Tibial nerve (tissue), 4 donors: Measurements from ENCODE around the gene CFL1. TPM values are rescaled to one million over a fixed set of nuclear protein-coding genes. Genes with fewer than 3 reads are reported as not detected.
A peak's percentile ranks its signal among the peaks of the same experiment; 100 is the strongest.

Source experiments
- DNase-seq, 2 donors: peaks; one replicate each; pipeline ENCODE4 v3.0.0-alpha.2; 2019; ENCODE audit warnings: low spot score in 2 of 2
- H3K27ac ChIP-seq, 4 donors: fragments of 200-600 bp; sonication (generic) in 3 of 4; one replicate each; pipeline ENCODE4 v1.5.1; 2017 to 2019; ENCODE audit warnings: mild to moderate bottlenecking in 1 of 4
- H3K27me3 ChIP-seq, 2 donors: fragments of 200-600 bp; sonication (generic) in 1 of 2; one replicate each; pipeline versions ENCODE4 v1.5.1 to v1.6.0; 2017 to 2019
- H3K36me3 ChIP-seq, 3 donors: fragments of 200-600 bp; sonication (generic); one replicate each; pipeline ENCODE4 v1.5.1; 2018 to 2019
- H3K4me1 ChIP-seq, 4 donors: fragments of 200-600 bp; sonication (generic) in 3 of 4; one replicate each; pipeline ENCODE4 v1.5.1; 2017 to 2019
- H3K4me3 ChIP-seq, 4 donors: fragments of 200-600 bp; sonication (generic) in 3 of 4; one replicate each; pipeline ENCODE4 v1.5.1; 2017 to 2019; ENCODE audit warnings: mild to moderate bottlenecking in 1 of 4, moderate library complexity in 1 of 4
- H3K9me3 ChIP-seq, 4 donors: fragments of 200-600 bp; sonication (generic) in 3 of 4; one replicate each; pipeline ENCODE4 v1.5.1; 2017 to 2019
- EP300 ChIP-seq, 2 donors: sonication (generic); formaldehyde crosslinking; IDR thresholded peaks; one replicate each; pipeline ENCODE4 v1.6.1; 2017; ENCODE audit warnings: antibody characterized with exemption in 2 of 2, mild to moderate bottlenecking in 1 of 2
- POLR2A ChIP-seq, 2 donors: fragments of 450-650 bp; IDR thresholded peaks; one replicate each; pipeline ENCODE4 v1.6.1; 2017; ENCODE audit warnings: antibody characterized with exemption in 2 of 2, mild to moderate bottlenecking in 2 of 2, moderate library complexity in 2 of 2
- WGBS, 2 donors: methylation state at CpG; one replicate each; pipeline ENCODE4 v1.1.5; 2018; 5-methylcytosine and 5-hydroxymethylcytosine counted together
- total RNA-seq, 4 donors: library from RNA; depleted of rRNA; stranded (reverse); fragments of >200 nt; gene quantifications; one replicate each; pipeline ENCODE4 v1.1.0, GENCODE V29; 2016
- TF ChIP-seq, protein P1 (sequence below), 5 experiments: fragments of 200-600 bp in 3 of 5; fragments of 450-650 bp in 2 of 5; sonication (generic) in 3 of 5; IDR thresholded peaks; one replicate each; pipeline ENCODE4 v1.5.1; 2016 to 2019; ENCODE audit warnings: antibody characterized with exemption in 5 of 5, mild to moderate bottlenecking in 3 of 5, moderate library complexity in 2 of 5

CFL1 gene
- total RNA-seq, 4 donors from 2014 or later: 461 to 881 (median 580) TPM

DNA sequence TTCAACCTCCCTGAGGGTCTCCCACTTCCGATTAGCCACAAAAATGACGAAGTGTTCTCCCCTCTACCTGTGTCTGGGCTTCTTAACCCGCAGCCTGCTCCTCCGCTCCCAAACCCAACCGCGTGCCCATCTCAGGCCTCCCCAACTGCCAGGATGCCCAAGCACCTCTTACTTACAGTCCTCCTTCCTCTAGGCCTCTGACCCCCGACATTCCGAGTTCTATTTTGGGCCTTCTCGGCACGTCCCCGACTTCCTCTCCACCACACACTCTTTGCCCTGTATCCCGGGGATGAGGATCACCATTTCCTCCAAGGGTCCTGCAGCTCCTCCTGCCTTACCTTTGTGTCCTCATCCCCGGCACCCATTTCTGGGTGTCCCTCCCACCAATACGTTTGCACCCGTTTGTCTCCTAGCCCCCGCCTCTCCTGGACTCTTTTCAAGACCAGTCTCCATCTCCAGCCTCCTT is 1.9 kb upstream of the CFL1 start:
- peak overlapping the region; percentile 69 to 91 (median 88) for H3K4me3 ChIP-seq
- peak overlapping the region; percentile 96 to 99 (median 98) for H3K27ac ChIP-seq
- peaks cover 0 to 48% (median 28%) of the 10 kb centered on the region in 3 donors for H3K36me3 ChIP-seq
- no peaks in the 10 kb centered on the region for H3K27me3 ChIP-seq
- H3K4me1 ChIP-seq: peaks cover 0 to 59% (median 24%) of the 10 kb centered on the region in 4 donors
- WGBS, 2 donors: 1 to 2% methylated on average over 16 of the region's 16 CpGs
- no peak for DNase-seq
- TF ChIP-seq POLR2A (IDR thresholded peaks at IDR 0.05): no peak
- no peak for TF ChIP-seq EP300 (IDR thresholded peaks at IDR 0.05)
- TF ChIP-seq, protein P1, sequence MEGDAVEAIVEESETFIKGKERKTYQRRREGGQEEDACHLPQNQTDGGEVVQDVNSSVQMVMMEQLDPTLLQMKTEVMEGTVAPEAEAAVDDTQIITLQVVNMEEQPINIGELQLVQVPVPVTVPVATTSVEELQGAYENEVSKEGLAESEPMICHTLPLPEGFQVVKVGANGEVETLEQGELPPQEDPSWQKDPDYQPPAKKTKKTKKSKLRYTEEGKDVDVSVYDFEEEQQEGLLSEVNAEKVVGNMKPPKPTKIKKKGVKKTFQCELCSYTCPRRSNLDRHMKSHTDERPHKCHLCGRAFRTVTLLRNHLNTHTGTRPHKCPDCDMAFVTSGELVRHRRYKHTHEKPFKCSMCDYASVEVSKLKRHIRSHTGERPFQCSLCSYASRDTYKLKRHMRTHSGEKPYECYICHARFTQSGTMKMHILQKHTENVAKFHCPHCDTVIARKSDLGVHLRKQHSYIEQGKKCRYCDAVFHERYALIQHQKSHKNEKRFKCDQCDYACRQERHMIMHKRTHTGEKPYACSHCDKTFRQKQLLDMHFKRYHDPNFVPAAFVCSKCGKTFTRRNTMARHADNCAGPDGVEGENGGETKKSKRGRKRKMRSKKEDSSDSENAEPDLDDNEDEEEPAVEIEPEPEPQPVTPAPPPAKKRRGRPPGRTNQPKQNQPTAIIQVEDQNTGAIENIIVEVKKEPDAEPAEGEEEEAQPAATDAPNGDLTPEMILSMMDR (IDR thresholded peaks at IDR 0.05): no peak
- H3K9me3 ChIP-seq: no peaks in the 10 kb centered on the region

DNA sequence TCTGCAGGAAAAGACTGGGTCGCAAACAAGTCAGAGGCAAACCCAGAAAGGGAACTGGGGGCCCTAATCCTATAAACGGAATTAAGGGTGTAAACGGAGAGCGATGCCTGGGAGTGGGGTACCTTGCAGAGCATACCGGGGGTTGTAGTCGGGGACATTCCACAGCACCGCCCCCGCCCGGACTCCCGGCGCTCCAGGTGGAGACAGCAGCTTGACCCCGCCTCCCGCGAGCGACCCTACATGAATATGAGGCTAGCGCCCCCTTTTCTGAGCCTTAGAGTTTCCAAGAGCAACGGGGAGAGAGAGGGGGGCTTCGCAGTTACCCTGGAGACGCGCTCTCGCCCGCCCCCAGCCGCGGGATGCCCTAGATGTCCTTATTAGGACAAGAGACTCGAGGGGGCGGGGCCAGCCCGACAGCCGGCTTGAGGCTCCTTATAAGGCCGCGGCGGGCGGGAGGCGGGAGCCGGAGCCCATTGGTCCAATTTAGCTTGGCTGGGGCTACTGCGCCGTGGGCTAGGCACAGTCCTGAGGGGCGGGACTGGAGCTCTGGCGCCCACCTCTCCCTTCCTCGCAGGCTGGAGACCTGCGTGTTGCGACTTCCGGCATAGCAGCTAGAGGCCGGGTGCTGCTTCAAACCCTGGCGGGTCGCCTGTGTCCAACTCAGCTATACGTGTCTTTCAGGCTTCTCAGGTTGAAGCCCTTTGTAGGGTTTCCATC is 1.3 kb upstream of the CFL1 start:
- Histone ChIP-seq H3K4me3 (peak overlapping the region; percentile 69 to 91 (median 88)), H3K4me1 (peaks cover 0 to 65% (median 24%) of the 10 kb centered on the region in 4 donors), H3K27me3 (no peaks in the 10 kb centered on the region), H3K27ac (peak overlapping the region; percentile 96 to 99 (median 98)), H3K9me3 (no peaks in the 10 kb centered on the region), H3K36me3 (peaks cover 0 to 48% (median 26%) of the 10 kb centered on the region in 3 donors)
- TF ChIP-seq, protein P1 (IDR thresholded peaks at IDR 0.05): peak in 4 of 5 experiments; percentile 4 to 38 (median 18)
- TF ChIP-seq POLR2A (IDR thresholded peaks at IDR 0.05): peak in 1 of 2 donors; percentile 96
- peak; percentile 53 to 98 for TF ChIP-seq EP300 (IDR thresholded peaks at IDR 0.05)
- WGBS, 2 donors: 0 to 1% methylated on average over 21 to 32 of the region's 46 CpGs
- DNase-seq: peak; percentile 98 to 99

DNA sequence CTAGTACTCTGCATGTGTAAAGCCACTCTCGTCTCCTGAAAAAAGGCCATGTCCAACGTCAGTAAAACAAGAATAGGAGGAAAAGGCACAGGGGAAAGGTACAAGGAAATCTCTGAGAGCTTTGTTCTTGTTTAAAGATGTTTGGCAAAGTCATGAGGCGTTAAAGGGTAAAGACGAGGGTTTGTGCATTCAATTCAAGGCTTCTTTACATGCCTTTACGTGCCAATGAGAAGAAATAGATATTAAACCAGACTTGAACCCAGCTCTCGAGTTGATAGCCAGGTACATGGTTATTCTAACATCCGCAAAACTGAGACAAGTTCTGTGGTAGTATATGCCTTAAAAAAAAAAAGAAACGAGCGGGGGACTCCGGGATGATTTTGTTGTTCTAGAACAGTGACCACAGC is 704 bp upstream of the CFL1 start:
- Histone ChIP-seq H3K4me1 (peaks cover 0 to 69% (median 24%) of the 10 kb centered on the region in 4 donors), H3K4me3 (peak overlapping the region; percentile 69 to 91 (median 88)), H3K27ac (peak overlapping the region; percentile 96 to 99 (median 98)), H3K9me3 (no peaks in the 10 kb centered on the region), H3K36me3 (peaks cover 1 to 48% (median 24%) of the 10 kb centered on the region in 3 donors), H3K27me3 (no peaks in the 10 kb centered on the region)
- DNase-seq: no peak
- WGBS, 2 donors: 0 to 1% methylated on average over 10 of the region's 10 CpGs
- TF ChIP-seq EP300 (IDR thresholded peaks at IDR 0.05) (no peak), POLR2A (IDR thresholded peaks at IDR 0.05) (no peak)
- TF ChIP-seq, protein P1 (IDR thresholded peaks at IDR 0.05): no peak

DNA sequence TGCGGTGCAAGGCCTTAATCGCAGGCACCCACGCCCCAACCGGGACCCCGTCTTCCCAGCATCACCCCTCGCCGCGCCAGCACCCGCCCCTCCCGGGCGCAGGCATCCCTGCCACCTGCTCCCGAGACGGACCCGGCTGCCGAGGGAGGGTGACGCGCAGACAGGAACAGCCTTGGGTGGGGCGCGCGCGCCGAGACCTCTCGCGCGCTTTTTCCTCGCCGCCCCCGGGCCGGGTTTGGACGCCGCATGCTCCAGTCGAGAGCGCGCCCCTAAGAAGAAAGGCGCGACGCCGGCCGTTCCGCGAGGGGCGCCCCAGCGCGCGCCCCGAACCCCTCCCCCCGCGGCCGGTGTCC is 504 bp downstream of the CFL1 start:
- H3K4me1 ChIP-seq: peaks cover 0 to 59% (median 24%) of the 10 kb centered on the region in 4 donors
- no peak for DNase-seq
- WGBS, 2 donors: 0% methylated on average over 25 to 35 of the region's 49 CpGs

More for the DNA sequence above, 504 bp downstream of the CFL1 start:
- TF ChIP-seq EP300 (IDR thresholded peaks at IDR 0.05) (no peak), POLR2A (IDR thresholded peaks at IDR 0.05) (no peak)
- TF ChIP-seq, protein P1 (IDR thresholded peaks at IDR 0.05): no peak
- Histone ChIP-seq H3K27ac (peak overlapping the region; percentile 86 to 99 (median 96)), H3K27me3 (no peaks in the 10 kb centered on the region), H3K36me3 (peaks cover 2 to 48% (median 32%) of the 10 kb centered on the region in 3 donors), H3K9me3 (no peaks in the 10 kb centered on the region), H3K4me3 (peak overlapping the region; percentile 88 to 92 (median 90))
